ENCODE results near the gene TSPY8. TPM values are rescaled to one million over a fixed set of nuclear protein-coding genes. Genes with fewer than 3 reads are reported as not detected.
"Not testable (repeated sequence)": the region's sequence is repeated elsewhere in the genome, so short reads cannot be mapped to it uniquely, and the experiment has no call there.

The TSPY8 gene, protein sequence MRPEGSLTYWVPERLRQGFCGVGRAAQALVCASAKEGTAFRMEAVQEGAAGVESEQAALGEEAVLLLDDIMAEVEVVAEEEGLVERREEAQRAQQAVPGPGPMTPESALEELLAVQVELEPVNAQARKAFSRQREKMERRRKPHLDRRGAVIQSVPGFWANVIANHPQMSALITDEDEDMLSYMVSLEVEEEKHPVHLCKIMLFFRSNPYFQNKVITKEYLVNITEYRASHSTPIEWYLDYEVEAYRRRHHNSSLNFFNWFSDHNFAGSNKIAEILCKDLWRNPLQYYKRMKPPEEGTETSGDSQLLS
- not detected for total RNA-seq

DNA sequence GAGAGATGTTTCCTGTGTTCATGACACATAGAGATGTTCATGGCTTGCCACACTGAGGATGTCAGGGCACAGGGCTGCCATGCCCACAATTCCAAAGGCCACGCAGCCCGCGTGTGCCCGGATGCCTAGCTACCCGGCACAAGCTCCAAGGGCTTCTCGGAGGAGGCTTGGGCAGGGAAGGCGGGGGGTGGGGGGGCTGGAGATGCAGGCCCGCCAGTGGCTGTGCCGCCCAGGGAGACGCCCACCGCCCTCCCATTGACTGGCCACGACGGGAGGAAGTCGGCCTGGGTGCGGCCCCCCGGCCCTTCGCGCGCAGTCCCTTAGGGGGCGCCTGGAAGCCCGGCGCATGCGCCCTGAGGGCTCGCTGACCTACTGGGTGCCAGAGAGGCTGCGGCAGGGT lies at the start of gene TSPY8:
TSS of gene TSPY8 (plus strand) at position 301 of the 400 bp plus-strand sequence. CDS start at position 347, 46 bp downstream.
- H3K27ac ChIP-seq; H3K4me1 ChIP-seq; H3K9me3 ChIP-seq; H3K27me3 ChIP-seq; intact Hi-C loops (cut with DNase I); DNase-seq; H3K4me3 ChIP-seq; H3K36me3 ChIP-seq: not testable (repeated sequence)
- WGBS, 2 donors = no CpG with 5 or more reads among the region's 25 CpGs

DNA sequence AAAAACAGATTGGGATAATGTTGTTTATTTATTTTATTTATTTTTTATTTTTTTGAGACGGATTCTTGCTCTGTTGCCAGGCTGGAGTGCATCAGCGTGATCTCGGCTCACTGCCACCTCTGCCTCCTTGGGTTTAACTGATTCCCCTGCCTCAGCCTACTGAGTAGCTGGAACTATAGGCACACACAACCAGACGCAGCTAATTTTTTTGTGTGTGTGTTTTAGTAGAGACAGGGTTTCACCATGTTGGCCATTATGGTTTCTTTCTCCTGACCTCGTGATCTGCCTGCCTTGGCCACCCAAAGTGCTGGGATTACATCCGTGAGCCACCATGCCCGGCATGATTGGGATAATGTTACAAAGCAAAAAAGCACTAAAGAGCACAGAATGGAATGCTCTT lies 36.6 kb upstream of the TSPY8 start:
- H3K4me1 ChIP-seq = no peaks in the 10 kb centered on the region
- WGBS, 2 donors = 69% methylated on average over 5 of the region's 7 CpGs; no CpG with 5 or more reads in 1 of the 2 donors
- H3K27me3 ChIP-seq = no peaks in the 10 kb centered on the region
- H3K36me3 ChIP-seq = no peaks in the 10 kb centered on the region
- no peak for DNase-seq
- H3K9me3 ChIP-seq = no peaks in the 10 kb centered on the region
- no peak overlapping the region for H3K27ac ChIP-seq
- intact Hi-C loops (cut with DNase I) = no loop called here
- TF ChIP-seq, protein P1, sequence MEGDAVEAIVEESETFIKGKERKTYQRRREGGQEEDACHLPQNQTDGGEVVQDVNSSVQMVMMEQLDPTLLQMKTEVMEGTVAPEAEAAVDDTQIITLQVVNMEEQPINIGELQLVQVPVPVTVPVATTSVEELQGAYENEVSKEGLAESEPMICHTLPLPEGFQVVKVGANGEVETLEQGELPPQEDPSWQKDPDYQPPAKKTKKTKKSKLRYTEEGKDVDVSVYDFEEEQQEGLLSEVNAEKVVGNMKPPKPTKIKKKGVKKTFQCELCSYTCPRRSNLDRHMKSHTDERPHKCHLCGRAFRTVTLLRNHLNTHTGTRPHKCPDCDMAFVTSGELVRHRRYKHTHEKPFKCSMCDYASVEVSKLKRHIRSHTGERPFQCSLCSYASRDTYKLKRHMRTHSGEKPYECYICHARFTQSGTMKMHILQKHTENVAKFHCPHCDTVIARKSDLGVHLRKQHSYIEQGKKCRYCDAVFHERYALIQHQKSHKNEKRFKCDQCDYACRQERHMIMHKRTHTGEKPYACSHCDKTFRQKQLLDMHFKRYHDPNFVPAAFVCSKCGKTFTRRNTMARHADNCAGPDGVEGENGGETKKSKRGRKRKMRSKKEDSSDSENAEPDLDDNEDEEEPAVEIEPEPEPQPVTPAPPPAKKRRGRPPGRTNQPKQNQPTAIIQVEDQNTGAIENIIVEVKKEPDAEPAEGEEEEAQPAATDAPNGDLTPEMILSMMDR (IDR thresholded peaks at IDR 0.05) = no peak
- H3K4me3 ChIP-seq = no peak overlapping the region

DNA sequence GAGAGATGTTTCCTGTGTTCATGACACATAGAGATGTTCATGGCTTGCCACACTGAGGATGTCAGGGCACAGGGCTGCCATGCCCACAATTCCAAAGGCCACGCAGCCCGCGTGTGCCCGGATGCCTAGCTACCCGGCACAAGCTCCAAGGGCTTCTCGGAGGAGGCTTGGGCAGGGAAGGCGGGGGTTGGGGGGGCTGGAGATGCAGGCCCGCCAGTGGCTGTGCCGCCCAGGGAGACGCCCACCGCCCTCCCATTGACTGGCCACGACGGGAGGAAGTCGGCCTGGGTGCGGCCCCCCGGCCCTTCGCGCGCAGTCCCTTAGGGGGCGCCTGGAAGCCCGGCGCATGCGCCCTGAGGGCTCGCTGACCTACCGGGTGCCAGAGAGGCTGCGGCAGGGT lies 20.4 kb upstream of the TSPY8 start, which contains the start of gene TSPY4:
TSS of gene TSPY4 (plus strand) at position 301 of the 400 bp plus-strand sequence. CDS start at position 347, 46 bp downstream.
- intact Hi-C loops (cut with DNase I); H3K27ac ChIP-seq; H3K4me1 ChIP-seq; H3K36me3 ChIP-seq; H3K4me3 ChIP-seq; H3K9me3 ChIP-seq; H3K27me3 ChIP-seq; DNase-seq: not testable (repeated sequence)
- no CpG with 5 or more reads among the region's 26 CpGs for WGBS, 2 donors

DNA sequence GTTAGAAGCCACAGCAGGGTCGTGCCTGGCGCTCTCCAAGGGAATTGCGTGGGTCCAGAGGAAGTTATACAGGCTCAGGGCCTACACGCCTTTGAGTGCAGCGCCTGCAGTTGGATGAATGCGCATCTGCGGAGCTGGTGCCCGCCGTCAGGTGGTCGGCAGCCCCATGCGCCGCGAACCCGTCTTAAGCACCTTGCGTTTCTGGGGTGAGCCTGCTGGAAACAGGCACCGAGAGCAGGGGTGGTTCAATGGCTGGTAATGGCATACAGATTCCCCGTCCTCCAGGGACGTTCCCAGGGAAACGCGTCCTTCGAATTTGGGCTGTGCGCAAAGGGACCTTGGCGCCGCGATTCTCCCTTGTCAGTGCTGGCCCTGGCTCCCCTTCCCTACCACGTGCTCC lies 38.9 kb downstream of the TSPY8 start:
- H3K36me3 ChIP-seq; DNase-seq; H3K9me3 ChIP-seq; H3K4me1 ChIP-seq; H3K4me3 ChIP-seq; intact Hi-C loops (cut with DNase I); H3K27ac ChIP-seq; H3K27me3 ChIP-seq: not testable (repeated sequence)
- 91% methylated on average over 13 of the region's 26 CpGs; no CpG with 5 or more reads in 1 of the 2 donors for WGBS, 2 donors

DNA sequence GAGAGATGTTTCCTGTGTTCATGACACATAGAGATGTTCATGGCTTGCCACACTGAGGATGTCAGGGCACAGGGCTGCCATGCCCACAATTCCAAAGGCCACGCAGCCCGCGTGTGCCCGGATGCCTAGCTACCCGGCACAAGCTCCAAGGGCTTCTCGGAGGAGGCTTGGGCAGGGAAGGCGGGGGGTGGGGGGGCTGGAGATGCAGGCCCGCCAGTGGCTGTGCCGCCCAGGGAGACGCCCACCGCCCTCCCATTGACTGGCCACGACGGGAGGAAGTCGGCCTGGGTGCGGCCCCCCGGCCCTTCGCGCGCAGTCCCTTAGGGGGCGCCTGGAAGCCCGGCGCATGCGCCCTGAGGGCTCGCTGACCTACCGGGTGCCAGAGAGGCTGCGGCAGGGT lies 40.5 kb downstream of the TSPY8 start, which contains the start of gene TSPY3:
TSS of gene TSPY3 (plus strand) at position 301 of the 400 bp plus-strand sequence. CDS start at position 347, 46 bp downstream.
- H3K9me3 ChIP-seq; H3K27ac ChIP-seq; H3K27me3 ChIP-seq; DNase-seq; H3K4me1 ChIP-seq; H3K36me3 ChIP-seq; H3K4me3 ChIP-seq; intact Hi-C loops (cut with DNase I): not testable (repeated sequence)
- WGBS, 2 donors = no CpG with 5 or more reads among the region's 26 CpGs

Small RNA genes lying within 50 kb of the gene (small RNA-seq; reads per million reads assigned to genes)
- 0 reads per million in 4 donors for gene AC006158.1

Other genes with a start within 250 kb of the TSPY8 start
- not detected for gene TSPY4, start 20.3 kb upstream of the TSPY8 start, total RNA-seq
- gene TSPY3, start 40.6 kb downstream of the TSPY8 start, total RNA-seq = not detected
- gene TSPY1, start 109.2 kb downstream of the TSPY8 start, total RNA-seq = not detected
- gene TSPY9, start 129.5 kb downstream of the TSPY8 start, total RNA-seq = not detected
- not detected for gene TSPY10, start 170.1 kb downstream of the TSPY8 start, total RNA-seq